Activated CD4-positive, alpha-beta T cell treated with anti-CD3 and anti-CD28 coated beads, Interleukin-2, amount 10 ng/mL, durations not matched to agents 7 days and 5 days (primary cell): Measurements from ENCODE around the gene GDPGP1. TPM values are rescaled to one million over a fixed set of nuclear protein-coding genes. Genes with fewer than 3 reads are reported as not detected.

Experiments used
- CTCF ChIA-PET: fragments of 350-600 bp; sonication (Branson Sonifier 250); formaldehyde crosslinking; loops from one replicate; lab custom pipeline; 2021; ENCODE audit warnings: antibody characterized with exemption; lab: Charles Lee
- POLR2A ChIA-PET: fragments of 350-600 bp; sonication (Branson Sonifier 250); formaldehyde crosslinking; loops from one replicate; lab custom pipeline; 2021; ENCODE audit warnings: antibody characterized with exemption; lab: Charles Lee
- DNase-seq: peaks from one replicate; pipeline ENCODE4 v3.0.0-alpha.2; 2020
- H3K27ac Mint-ChIP-seq: one replicate; pipeline ENCODE4 v1.8.0; 2021; ENCODE audit warnings: mild to moderate bottlenecking, moderate library complexity, mixed read lengths
- H3K27me3 Mint-ChIP-seq: one replicate; pipeline ENCODE4 v1.8.0; 2021; ENCODE audit warnings: mixed read lengths
- H3K36me3 Mint-ChIP-seq: one replicate; pipeline ENCODE4 v1.8.0; 2021; ENCODE audit warnings: low read depth, mixed read lengths
- H3K4me1 Mint-ChIP-seq: one replicate; pipeline ENCODE4 v1.8.0; 2021; ENCODE audit warnings: mixed read lengths
- H3K4me3 Mint-ChIP-seq: one replicate; pipeline ENCODE4 v1.8.0; 2021; ENCODE audit warnings: mild to moderate bottlenecking, moderate library complexity, mixed read lengths
- H3K9me3 Mint-ChIP-seq: one replicate; pipeline ENCODE4 v1.8.0; 2021; ENCODE audit warnings: mixed read lengths
- total RNA-seq, 2 experiments: library from RNA; stranded (reverse); gene quantifications; one replicate each; pipeline ENCODE4 v1.2.3, GENCODE V29; 2021

Gene GDPGP1
- total RNA-seq, 2 experiments from 2014 or later = 9.8 to 10.0 TPM

- ChIA-PET CTCF (interaction anchor here (1.4 to 3.6 kb wide), 3 partner anchors 7 to 11 kb away, joined by 3 to 11 read pairs (median 6); partner anchors contain the start of gene SEMA4B), POLR2A (interaction anchor here (0.5 to 1.1 kb wide), 2 partner anchors 8 to 11 kb away, joined by 3 to 4 read pairs; partner anchors contain the start of gene SEMA4B)
- Mint-ChIP-seq H3K9me3 (no peaks in the 10 kb centered on the region), H3K4me3 (peak overlapping the region; percentile 56), H3K4me1 (peaks cover 46% of the 10 kb centered on the region), H3K27me3 (no peaks in the 10 kb centered on the region), H3K36me3 (peaks cover 7% of the 10 kb centered on the region), H3K27ac (peak overlapping the region; percentile 48)
- DNase-seq = no peak
Observed at GRCh38 chr15:90192961-90193786, 40.8 kb upstream of the GDPGP1 start.

GRCh38 chr15:90194655-90195054, 39.4 kb upstream of the GDPGP1 start:
- Mint-ChIP-seq H3K4me3 (no peak overlapping the region), H3K27me3 (no peaks in the 10 kb centered on the region), H3K36me3 (peaks cover 7% of the 10 kb centered on the region), H3K4me1 (peaks cover 45% of the 10 kb centered on the region), H3K27ac (no peak overlapping the region), H3K9me3 (no peaks in the 10 kb centered on the region)
- ChIA-PET CTCF (interaction anchor here (0.6 to 0.7 kb wide), 6 partner anchors 14 to 592 kb away, joined by 3 to 6 read pairs (median 4); no protein-coding TSS in a partner anchor), POLR2A (no interaction called here)
- no peak for DNase-seq

GRCh38 chr15:90200534-90201129, 33.4 kb upstream of the GDPGP1 start:
- Mint-ChIP-seq H3K27me3 (peaks cover 5% of the 10 kb centered on the region), H3K36me3 (no peaks in the 10 kb centered on the region)

DNA sequence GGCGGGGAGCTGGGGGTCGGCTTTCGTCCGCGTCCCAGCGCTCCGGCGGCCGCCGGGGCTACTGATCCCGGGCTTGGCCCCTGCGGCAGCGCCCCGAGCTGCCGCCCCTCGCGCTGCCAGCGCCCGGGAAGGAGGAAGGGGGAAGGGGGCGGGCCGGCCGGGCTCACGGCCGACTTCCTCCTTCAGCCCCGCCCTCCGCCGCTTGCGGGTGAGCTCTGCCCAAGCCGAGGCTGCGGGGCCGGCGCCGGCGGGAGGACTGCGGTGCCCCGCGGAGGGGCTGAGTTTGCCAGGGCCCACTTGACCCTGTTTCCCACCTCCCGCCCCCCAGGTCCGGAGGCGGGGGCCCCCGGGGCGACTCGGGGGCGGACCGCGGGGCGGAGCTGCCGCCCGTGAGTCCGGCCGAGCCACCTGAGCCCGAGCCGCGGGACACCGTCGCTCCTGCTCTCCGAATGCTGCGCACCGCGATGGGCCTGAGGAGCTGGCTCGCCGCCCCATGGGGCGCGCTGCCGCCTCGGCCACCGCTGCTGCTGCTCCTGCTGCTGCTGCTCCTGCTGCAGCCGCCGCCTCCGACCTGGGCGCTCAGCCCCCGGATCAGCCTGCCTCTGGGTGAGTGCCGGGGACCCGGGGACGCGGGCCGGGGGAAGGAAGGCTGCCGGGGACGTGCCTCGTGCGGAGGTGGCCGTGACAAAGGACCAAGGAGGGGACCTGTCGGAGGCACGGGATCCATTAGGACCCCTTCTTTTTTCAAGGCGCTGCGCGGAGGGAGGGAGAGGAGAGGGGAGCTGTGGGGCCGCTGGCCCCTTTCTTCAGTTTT, 32.7 kb upstream of the GDPGP1 start, which contains the start of gene SEMA4B:
Gene SEMA4B (plus strand): TSS at position 201 of the 814 bp plus-strand sequence. CDS start 249 bp downstream, at position 450.
- peak; percentile 79 for DNase-seq
- Mint-ChIP-seq H3K36me3 (no peaks in the 10 kb centered on the region), H3K4me3 (peak within 1 kb of the TSS; percentile 73), H3K9me3 (no peaks in the 10 kb centered on the region), H3K27me3 (peaks cover 5% of the 10 kb centered on the region), H3K27ac (peak within 1 kb of the TSS; percentile 66), H3K4me1 (peaks cover 26% of the 10 kb centered on the region)
- ChIA-PET CTCF (interaction anchor here (0.6 to 4.2 kb wide), 9 partner anchors 10 to 118 kb away, joined by 3 to 17 read pairs (median 3); no protein-coding TSS in a partner anchor), POLR2A (interaction anchor here (0.6 to 1.2 kb wide), 2 partner anchors 9 to 269 kb away, joined by 3 to 4 read pairs; no protein-coding TSS in a partner anchor)

More at GRCh38 chr15:90200534-90201129, 33.4 kb upstream of the GDPGP1 start:
- peaks cover 26% of the 10 kb centered on the region for H3K4me1 Mint-ChIP-seq
- DNase-seq = no peak
- peak overlapping the region; percentile 73 for H3K4me3 Mint-ChIP-seq
- no peaks in the 10 kb centered on the region for H3K9me3 Mint-ChIP-seq
- ChIA-PET POLR2A (interaction anchor here (0.6 to 1.2 kb wide), 2 partner anchors 8 to 270 kb away, joined by 3 to 4 read pairs; no protein-coding TSS in a partner anchor), CTCF (interaction anchor here (0.6 to 4.2 kb wide), 10 partner anchors 10 to 119 kb away, joined by 3 to 17 read pairs (median 3); no protein-coding TSS in a partner anchor)
- peak overlapping the region; percentile 66 for H3K27ac Mint-ChIP-seq

- H3K9me3 Mint-ChIP-seq = no peaks in the 10 kb centered on the region
- ChIA-PET POLR2A (no interaction called here), CTCF (interaction anchor here (0.9 to 4.2 kb wide), 4 partner anchors 15 to 50 kb away, joined by 3 to 17 read pairs (median 8); no protein-coding TSS in a partner anchor)
- DNase-seq = no peak
- peak overlapping the region; percentile 72 for H3K4me3 Mint-ChIP-seq
- no peak overlapping the region for H3K27ac Mint-ChIP-seq
- H3K36me3 Mint-ChIP-seq = peaks cover 2% of the 10 kb centered on the region
- peaks cover 5% of the 10 kb centered on the region for H3K27me3 Mint-ChIP-seq
- H3K4me1 Mint-ChIP-seq = peaks cover 26% of the 10 kb centered on the region
Observed at GRCh38 chr15:90201944-90202375, 32.0 kb upstream of the GDPGP1 start.

DNA sequence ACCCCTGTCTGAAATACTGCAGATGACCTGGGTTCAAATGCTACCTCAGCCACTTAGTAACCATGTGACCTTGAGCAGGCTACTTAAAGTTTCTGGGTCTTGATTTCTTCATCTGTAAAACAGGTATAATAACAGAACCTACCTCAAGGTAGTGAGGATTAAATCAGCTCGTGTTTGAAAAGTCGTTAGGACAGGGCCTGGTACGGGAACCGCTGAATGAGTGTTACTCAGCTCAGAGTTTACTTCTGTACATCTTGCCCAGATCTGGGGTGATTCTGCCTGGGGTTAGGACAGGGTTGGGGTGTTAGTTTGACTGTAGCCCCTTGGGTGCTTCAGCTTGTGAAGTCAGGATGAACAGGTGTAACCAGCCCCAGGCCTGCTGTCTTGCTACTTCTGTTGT, 31.1 kb upstream of the GDPGP1 start:
- POLR2A ChIA-PET = no interaction called here

DNA sequence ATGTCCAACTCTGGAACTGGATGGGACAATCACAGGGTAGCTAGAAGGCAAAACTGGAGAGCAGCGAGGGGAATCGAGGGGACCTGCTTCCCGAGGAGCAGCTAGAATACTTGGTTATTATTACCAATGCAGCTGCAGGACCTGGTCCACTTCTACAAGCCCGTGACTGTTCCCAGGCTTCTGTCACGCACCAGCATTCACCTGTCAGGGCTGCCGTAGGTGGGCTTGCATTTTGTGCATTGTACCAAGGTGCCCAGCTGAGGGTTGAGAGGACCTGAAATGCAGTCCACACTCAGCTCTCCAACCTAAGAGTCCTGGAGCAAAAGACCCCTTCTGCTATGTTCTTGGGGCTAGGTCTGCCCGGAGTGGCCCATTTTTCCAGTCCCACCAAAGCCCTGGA, 30.5 kb upstream of the GDPGP1 start:
- ChIA-PET POLR2A (no interaction called here), CTCF (interaction anchor here (0.7 to 4.2 kb wide), 5 partner anchors 12 to 24 kb away, joined by 3 to 17 read pairs (median 4); no protein-coding TSS in a partner anchor)
- Mint-ChIP-seq H3K36me3 (peaks cover 3% of the 10 kb centered on the region), H3K27ac (no peak overlapping the region), H3K4me1 (peaks cover 23% of the 10 kb centered on the region), H3K4me3 (no peak overlapping the region), H3K9me3 (no peaks in the 10 kb centered on the region), H3K27me3 (peaks cover 5% of the 10 kb centered on the region)
- DNase-seq = no peak

More for the DNA sequence above, 31.1 kb upstream of the GDPGP1 start:
- Mint-ChIP-seq H3K4me1 (peaks cover 26% of the 10 kb centered on the region), H3K27ac (no peak overlapping the region), H3K4me3 (peak overlapping the region; percentile 82), H3K36me3 (peaks cover 3% of the 10 kb centered on the region), H3K27me3 (peaks cover 5% of the 10 kb centered on the region), H3K9me3 (no peaks in the 10 kb centered on the region)
- CTCF ChIA-PET = interaction anchor here (0.7 to 4.2 kb wide), 5 partner anchors 12 to 24 kb away, joined by 3 to 17 read pairs (median 4); no protein-coding TSS in a partner anchor
- no peak for DNase-seq

GRCh38 chr15:90203922-90204321, 30.1 kb upstream of the GDPGP1 start:
- no peak overlapping the region for H3K27ac Mint-ChIP-seq
- POLR2A ChIA-PET = no interaction called here
- H3K4me1 Mint-ChIP-seq = peaks cover 23% of the 10 kb centered on the region
- CTCF ChIA-PET = interaction anchor here (0.6 to 4.2 kb wide), 3 partner anchors 11 to 95 kb away, joined by 3 to 17 read pairs (median 3); no protein-coding TSS in a partner anchor
- no peaks in the 10 kb centered on the region for H3K9me3 Mint-ChIP-seq
- peaks cover 5% of the 10 kb centered on the region for H3K27me3 Mint-ChIP-seq
- peaks cover 3% of the 10 kb centered on the region for H3K36me3 Mint-ChIP-seq
- H3K4me3 Mint-ChIP-seq = no peak overlapping the region
- DNase-seq = no peak

GRCh38 chr15:90205050-90205848, 28.8 kb upstream of the GDPGP1 start:
- CTCF ChIA-PET = interaction anchor here (0.6 to 1.1 kb wide), 3 partner anchors 11 to 63 kb away, joined by 3 to 4 read pairs (median 3); no protein-coding TSS in a partner anchor
- Mint-ChIP-seq H3K9me3 (no peaks in the 10 kb centered on the region), H3K27ac (no peak overlapping the region), H3K36me3 (peaks cover 3% of the 10 kb centered on the region), H3K4me1 (peaks cover 31% of the 10 kb centered on the region), H3K4me3 (no peak overlapping the region), H3K27me3 (peaks cover 5% of the 10 kb centered on the region)
- DNase-seq = no peak
- POLR2A ChIA-PET = no interaction called here

DNA sequence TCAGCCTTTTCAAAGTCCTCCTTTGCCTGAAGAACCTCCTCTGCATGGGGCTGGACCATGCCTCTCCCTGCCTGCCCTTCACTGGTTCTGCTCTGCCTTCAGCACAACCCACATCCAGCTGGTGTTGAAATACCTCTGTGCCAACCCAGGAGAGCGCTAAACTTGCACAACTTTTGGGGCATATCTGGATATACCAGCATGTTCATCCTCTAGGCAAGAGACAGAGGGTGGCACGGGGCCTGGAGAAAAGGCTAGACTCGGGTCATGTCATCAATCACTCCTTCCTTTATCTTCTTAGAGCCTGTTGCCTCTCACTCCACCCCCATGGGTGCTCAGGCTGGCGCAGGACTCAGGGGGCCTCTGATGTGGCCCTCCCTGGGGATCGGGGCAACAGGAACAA, 28.1 kb upstream of the GDPGP1 start:
- ChIA-PET CTCF (interaction anchor here (0.8 to 1.0 kb wide), 2 partner anchors 11 to 14 kb away, joined by 3 to 4 read pairs; no protein-coding TSS in a partner anchor), POLR2A (no interaction called here)
- H3K36me3 Mint-ChIP-seq = peaks cover 3% of the 10 kb centered on the region
- H3K4me3 Mint-ChIP-seq = no peak overlapping the region
- no peaks in the 10 kb centered on the region for H3K9me3 Mint-ChIP-seq
- H3K27me3 Mint-ChIP-seq = peaks cover 5% of the 10 kb centered on the region
- H3K27ac Mint-ChIP-seq = no peak overlapping the region
- DNase-seq = no peak
- H3K4me1 Mint-ChIP-seq = peaks cover 30% of the 10 kb centered on the region

- DNase-seq = no peak
- Mint-ChIP-seq H3K4me3 (no peak overlapping the region), H3K27me3 (peaks cover 5% of the 10 kb centered on the region), H3K9me3 (no peaks in the 10 kb centered on the region), H3K27ac (no peak overlapping the region), H3K4me1 (peaks cover 33% of the 10 kb centered on the region), H3K36me3 (peaks cover 3% of the 10 kb centered on the region)
- ChIA-PET POLR2A (no interaction called here), CTCF (interaction anchor here (0.7 kb wide), 1 partner anchor 18 kb away, joined by 3 read pairs; no protein-coding TSS in a partner anchor)
Observed at GRCh38 chr15:90207252-90207651, 26.8 kb upstream of the GDPGP1 start.
